ENCODE measurements around the gene RUNX1.

The RUNX1 gene

GRCh38 chr21:34936883-34937563, 112.1 kb downstream of the RUNX1 start:
- Histone ChIP-seq H3K4me1 (peaks cover 96% of the 10 kb centered on the region), H3K36me3 (peaks cover 54% of the 10 kb centered on the region), H4K20me1 (peaks cover 97% of the 10 kb centered on the region), H3K9me3 (no peaks in the 10 kb centered on the region; the same call in 1 of the 2 replicates), H3K27me3 (no peaks in the 10 kb centered on the region), H3K4me2 (peak overlapping the region; percentile 81), H3K4me3 (peak overlapping the region; percentile 28; the same call in 1 of the 2 replicates), H3K9ac (no peak overlapping the region; the same call in 1 of the 2 replicates), H3K27ac (peak overlapping the region; percentile 50; the same call in 1 of the 2 replicates)
- TF ChIP-seq Cebpa-rat (IDR thresholded peaks at IDR 0.05) = no peak

DNA sequence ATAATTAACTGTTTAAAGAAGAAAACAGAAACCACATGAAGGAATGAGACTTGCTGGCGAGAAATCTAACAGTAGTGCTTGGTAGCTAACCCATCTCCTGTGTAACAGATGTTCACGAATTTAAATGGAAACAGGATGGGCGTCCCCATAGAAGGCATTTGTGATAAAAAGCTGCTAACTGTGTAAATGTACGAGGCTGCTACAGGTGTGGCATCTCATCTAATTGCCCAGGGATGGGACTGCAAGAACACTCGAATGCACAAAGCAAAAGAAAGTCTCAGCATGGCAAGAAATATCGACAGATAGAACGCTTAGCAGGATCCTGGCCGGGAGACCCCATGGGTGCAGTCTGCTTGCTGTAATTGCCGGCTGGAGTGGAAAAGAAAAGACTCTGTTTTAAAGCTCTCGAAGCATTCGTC, 112.7 kb downstream of the RUNX1 start:
- Histone ChIP-seq H3K9me3 (no peaks in the 10 kb centered on the region; the same call in 1 of the 2 replicates), H4K20me1 (peaks cover 97% of the 10 kb centered on the region), H3K4me3 (peak overlapping the region; percentile 28; the same call in 1 of the 2 replicates), H3K9ac (no peak overlapping the region; the same call in 1 of the 2 replicates), H3K4me2 (peak overlapping the region; percentile 81), H3K4me1 (peaks cover 97% of the 10 kb centered on the region), H3K36me3 (peaks cover 58% of the 10 kb centered on the region), H3K27ac (peak overlapping the region; percentile 19; the same call in 1 of the 2 replicates), H3K27me3 (no peaks in the 10 kb centered on the region)
- TF ChIP-seq Cebpa-rat (IDR thresholded peaks at IDR 0.05) = no peak

DNA sequence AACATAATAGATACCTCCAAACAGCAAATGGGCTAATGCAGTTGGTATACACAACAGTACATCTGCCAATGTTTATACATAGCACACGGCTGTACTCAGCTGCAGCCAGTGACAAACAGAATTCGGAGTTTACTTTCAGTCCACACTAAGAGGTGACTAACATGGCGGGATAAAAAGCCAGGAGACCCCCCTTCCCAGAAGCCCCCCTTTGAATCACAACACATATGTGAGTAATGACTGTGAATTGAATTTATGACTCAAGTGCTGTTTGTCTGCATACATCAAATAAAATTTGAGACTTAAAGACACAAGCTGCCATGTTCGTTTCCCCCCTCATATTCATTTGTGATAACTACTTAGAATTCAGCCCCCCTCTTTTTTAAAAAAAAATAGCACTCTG, 113.2 kb downstream of the RUNX1 start:
- peaks cover 93% of the 10 kb centered on the region for H3K4me1 ChIP-seq
- H3K4me2 ChIP-seq = peak overlapping the region; percentile 81
- peaks cover 55% of the 10 kb centered on the region for H3K36me3 ChIP-seq

GRCh38 chr21:34935452-34935851, 113.7 kb downstream of the RUNX1 start:
- Histone ChIP-seq H3K36me3 (peaks cover 55% of the 10 kb centered on the region), H3K27me3 (no peaks in the 10 kb centered on the region), H3K4me1 (peaks cover 88% of the 10 kb centered on the region), H3K4me2 (peak overlapping the region; percentile 81), H4K20me1 (peaks cover 94% of the 10 kb centered on the region), H3K27ac (peak overlapping the region; percentile 19; the same call in 1 of the 2 replicates), H3K9me3 (no peaks in the 10 kb centered on the region; the same call in 1 of the 2 replicates), H3K9ac (no peak overlapping the region; the same call in 1 of the 2 replicates), H3K4me3 (no peak overlapping the region)
- no peak for TF ChIP-seq Cebpa-rat (IDR thresholded peaks at IDR 0.05)

More for the DNA sequence above, 113.2 kb downstream of the RUNX1 start:
- peak overlapping the region; percentile 19; the same call in 1 of the 2 replicates for H3K27ac ChIP-seq
- no peaks in the 10 kb centered on the region; the same call in 1 of the 2 replicates for H3K9me3 ChIP-seq
- no peak overlapping the region; the same call in 1 of the 2 replicates for H3K9ac ChIP-seq
- TF ChIP-seq Cebpa-rat (IDR thresholded peaks at IDR 0.05) = no peak
- no peaks in the 10 kb centered on the region for H3K27me3 ChIP-seq
- H4K20me1 ChIP-seq = peaks cover 94% of the 10 kb centered on the region
- H3K4me3 ChIP-seq = 0 out of 2 replicates have a peak overlapping the region, but pooled peaks have one; percentile 28

- Histone ChIP-seq H3K27ac (peak overlapping the region; percentile 4; the same call in 1 of the 2 replicates), H3K4me1 (peaks cover 82% of the 10 kb centered on the region), H3K4me3 (no peak overlapping the region)
Observed at GRCh38 chr21:34934350-34934749, 114.8 kb downstream of the RUNX1 start.

DNA sequence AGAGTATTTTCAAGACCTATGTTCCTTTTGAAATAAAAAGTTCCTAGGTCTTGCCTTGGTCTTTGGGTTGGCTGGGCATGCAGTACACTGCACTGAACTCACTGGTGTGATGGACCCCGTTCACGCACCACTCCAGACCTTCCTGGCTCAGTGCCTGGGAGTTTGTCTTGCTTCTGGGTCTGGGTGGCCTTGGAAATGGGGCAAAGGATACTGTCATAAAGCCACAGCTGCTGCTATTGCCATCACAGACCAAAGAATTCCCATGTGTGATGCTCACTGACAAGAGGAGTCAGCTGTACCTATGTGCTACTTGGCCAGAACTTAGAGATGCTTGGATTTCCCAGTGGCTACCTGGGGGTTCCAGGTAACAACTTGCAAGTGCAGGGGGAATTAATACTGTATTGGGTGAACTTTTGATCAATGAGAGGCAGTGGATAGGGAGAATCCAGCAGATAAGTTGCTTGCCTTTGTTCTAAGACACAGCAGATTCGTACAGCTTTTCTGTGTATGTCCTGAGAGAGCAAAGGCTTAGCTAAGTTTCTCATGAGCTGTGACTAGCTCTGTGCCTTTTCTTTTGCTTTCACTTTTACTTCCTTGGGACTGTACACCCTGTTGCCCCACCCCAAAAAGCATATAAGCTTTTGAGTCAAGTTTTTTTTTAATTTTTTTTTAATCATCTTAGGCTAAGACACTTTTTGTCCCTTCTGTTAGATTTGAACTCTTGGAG, 115.3 kb downstream of the RUNX1 start:
- Histone ChIP-seq H3K27ac (peak overlapping the region; percentile 40), H3K4me2 (peak overlapping the region; percentile 81), H3K36me3 (peaks cover 59% of the 10 kb centered on the region), H3K4me1 (peaks cover 81% of the 10 kb centered on the region), H4K20me1 (peaks cover 90% of the 10 kb centered on the region), H3K9ac (no peak overlapping the region), H3K9me3 (no peaks in the 10 kb centered on the region; the same call in 1 of the 2 replicates), H3K27me3 (no peaks in the 10 kb centered on the region), H3K4me3 (no peak overlapping the region)
- TF ChIP-seq Cebpa-rat (IDR thresholded peaks at IDR 0.05) = no peak

More at GRCh38 chr21:34934350-34934749, 114.8 kb downstream of the RUNX1 start:
- no peaks in the 10 kb centered on the region; the same call in 1 of the 2 replicates for H3K9me3 ChIP-seq
- H3K36me3 ChIP-seq = peaks cover 53% of the 10 kb centered on the region
- no peak for TF ChIP-seq Cebpa-rat (IDR thresholded peaks at IDR 0.05)
- no peak overlapping the region; the same call in 1 of the 2 replicates for H3K9ac ChIP-seq
- H3K27me3 ChIP-seq = no peaks in the 10 kb centered on the region
- peaks cover 90% of the 10 kb centered on the region for H4K20me1 ChIP-seq
- H3K4me2 ChIP-seq = peak overlapping the region; percentile 81

DNA sequence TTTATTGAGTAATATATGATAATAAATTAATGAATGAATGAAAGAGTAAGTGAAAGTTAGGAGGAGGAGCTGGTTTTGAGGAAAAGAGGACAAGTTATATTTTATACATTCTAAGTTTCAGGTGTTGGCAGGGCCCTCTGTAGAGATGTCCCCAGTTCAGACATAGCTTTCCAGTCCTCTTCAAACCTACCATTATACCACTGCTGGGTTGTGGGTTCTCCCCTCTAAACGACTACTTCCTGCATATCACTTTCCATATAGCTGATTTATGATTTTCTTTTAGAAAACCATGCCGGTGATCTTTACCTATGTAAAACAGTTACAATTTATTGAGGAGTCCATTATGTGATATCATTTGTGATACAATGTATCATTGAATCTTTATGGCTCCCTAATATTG, 116.9 kb downstream of the RUNX1 start:
- no peak overlapping the region for H3K9ac ChIP-seq
- H3K36me3 ChIP-seq = peaks cover 74% of the 10 kb centered on the region
- no peak overlapping the region for H3K4me2 ChIP-seq
- H3K27me3 ChIP-seq = no peaks in the 10 kb centered on the region
- TF ChIP-seq Cebpa-rat (IDR thresholded peaks at IDR 0.05) = no peak
- H3K4me1 ChIP-seq = peaks cover 81% of the 10 kb centered on the region
- no peaks in the 10 kb centered on the region; the same call in 1 of the 2 replicates for H3K9me3 ChIP-seq
- H3K4me3 ChIP-seq = no peak overlapping the region
- H4K20me1 ChIP-seq = peaks cover 90% of the 10 kb centered on the region
- H3K27ac ChIP-seq = no peak overlapping the region

DNA sequence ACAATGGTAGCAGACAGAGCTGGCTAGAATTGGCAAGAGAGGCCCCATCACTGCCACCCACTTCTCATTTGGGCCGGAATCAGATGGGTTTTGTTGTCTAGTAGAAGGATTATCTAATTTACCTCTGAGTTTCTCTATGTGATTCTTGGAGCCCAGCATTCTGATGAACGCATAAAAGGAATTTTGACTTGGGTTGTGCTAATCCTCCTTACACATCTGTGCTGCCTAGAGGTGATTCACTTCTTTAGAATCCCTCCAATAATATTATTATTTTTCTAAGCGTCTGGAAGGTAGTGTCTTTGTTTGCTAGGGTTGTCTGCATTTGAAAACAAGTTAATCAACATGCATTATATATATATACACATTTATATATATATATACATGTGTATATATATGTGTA, 118.1 kb downstream of the RUNX1 start:
- Histone ChIP-seq H3K27ac (no peak overlapping the region), H3K4me3 (no peak overlapping the region), H3K9me3 (no peaks in the 10 kb centered on the region; the same call in 1 of the 2 replicates), H3K4me1 (peaks cover 81% of the 10 kb centered on the region), H3K9ac (no peak overlapping the region), H3K36me3 (peaks cover 84% of the 10 kb centered on the region), H4K20me1 (peaks cover 90% of the 10 kb centered on the region), H3K27me3 (no peaks in the 10 kb centered on the region), H3K4me2 (no peak overlapping the region)
- no peak for TF ChIP-seq Cebpa-rat (IDR thresholded peaks at IDR 0.05)

GRCh38 chr21:34928637-34929036, 120.5 kb downstream of the RUNX1 start:
- Histone ChIP-seq H3K4me2 (peak overlapping the region; percentile 49), H3K4me1 (peaks cover 81% of the 10 kb centered on the region), H3K9me3 (no peaks in the 10 kb centered on the region), H3K27ac (no peak overlapping the region), H4K20me1 (peaks cover 83% of the 10 kb centered on the region), H3K36me3 (peaks cover 88% of the 10 kb centered on the region), H3K9ac (no peak overlapping the region), H3K4me3 (no peak overlapping the region), H3K27me3 (no peaks in the 10 kb centered on the region)
- no peak for TF ChIP-seq Cebpa-rat (IDR thresholded peaks at IDR 0.05)

Data from BLaER1 (cell line).